Activated T-cell treated with anti-CD3 and anti-CD28 coated beads for 1 hour (primary cell): ENCODE data around the gene ANKRD35.
"Not testable (repeated sequence)": the region's sequence is repeated elsewhere in the genome, so short reads cannot be mapped to it uniquely, and the experiment has no call there.

Experiments
- DNase-seq: peaks from one replicate; pipeline ENCODE4 v3.0.0-alpha.2; 2020; ENCODE audit warnings: low read depth

Gene ANKRD35, protein sequence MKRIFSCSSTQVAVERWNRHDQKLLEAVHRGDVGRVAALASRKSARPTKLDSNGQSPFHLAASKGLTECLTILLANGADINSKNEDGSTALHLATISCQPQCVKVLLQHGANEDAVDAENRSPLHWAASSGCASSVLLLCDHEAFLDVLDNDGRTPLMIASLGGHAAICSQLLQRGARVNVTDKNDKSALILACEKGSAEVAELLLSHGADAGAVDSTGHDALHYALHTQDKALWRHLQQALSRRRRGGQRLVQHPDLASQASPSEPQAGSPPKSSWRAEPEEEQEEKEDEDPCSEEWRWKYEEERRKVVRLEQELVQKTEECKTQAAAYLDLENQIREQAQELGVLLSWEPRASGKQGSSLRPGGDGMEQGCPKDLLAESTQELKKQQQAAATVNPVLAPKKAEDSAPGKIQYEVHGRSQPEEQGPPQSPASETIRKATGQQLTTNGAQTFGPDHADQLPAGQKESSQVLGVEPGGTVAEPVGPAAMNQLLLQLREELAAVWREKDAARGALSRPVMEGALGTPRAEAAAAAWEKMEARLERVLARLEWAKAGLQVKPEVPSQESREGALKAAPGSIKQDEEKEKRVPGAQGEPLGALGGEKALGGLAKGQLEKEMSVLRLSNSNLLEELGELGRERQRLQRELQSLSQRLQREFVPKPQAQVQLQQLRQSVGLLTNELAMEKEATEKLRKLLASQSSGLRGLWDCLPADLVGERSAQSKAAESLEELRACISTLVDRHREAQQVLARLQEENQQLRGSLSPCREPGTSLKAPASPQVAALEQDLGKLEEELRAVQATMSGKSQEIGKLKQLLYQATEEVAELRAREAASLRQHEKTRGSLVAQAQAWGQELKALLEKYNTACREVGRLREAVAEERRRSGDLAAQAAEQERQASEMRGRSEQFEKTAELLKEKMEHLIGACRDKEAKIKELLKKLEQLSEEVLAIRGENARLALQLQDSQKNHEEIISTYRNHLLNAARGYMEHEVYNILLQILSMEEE

DNA sequence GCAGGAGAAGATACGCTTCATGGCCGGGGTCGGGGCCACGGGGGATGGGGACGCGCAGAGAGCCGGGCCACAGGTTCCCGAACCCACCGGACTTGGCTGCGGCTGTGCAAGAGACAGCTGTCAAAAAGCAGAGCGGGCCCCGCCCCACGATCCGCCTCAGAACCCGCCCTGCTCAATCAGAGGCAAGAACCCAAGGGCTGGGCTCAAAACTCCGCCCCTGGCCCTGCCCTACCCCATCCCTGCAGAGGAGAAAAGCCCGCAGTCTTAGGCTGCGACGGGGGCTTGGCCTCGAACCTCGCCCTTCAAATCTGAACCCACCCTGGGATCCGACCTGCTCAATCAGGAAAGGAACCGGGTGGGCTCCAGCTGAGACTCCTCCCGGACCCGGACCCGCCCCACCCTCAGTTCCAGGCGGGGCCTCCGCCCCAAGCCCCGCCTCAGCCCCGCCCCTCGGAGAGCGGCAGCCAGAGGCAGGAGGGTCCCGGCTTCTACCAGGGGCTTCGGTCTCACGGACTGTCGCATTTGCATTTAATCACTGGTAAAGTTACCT, at the start of gene ANKRD35:
TSS of gene ANKRD35 (minus strand) at position 129 of the 550 bp plus-strand sequence. CDS start at position 21, 108 bp downstream.
- peak; percentile 80 for DNase-seq

DNA sequence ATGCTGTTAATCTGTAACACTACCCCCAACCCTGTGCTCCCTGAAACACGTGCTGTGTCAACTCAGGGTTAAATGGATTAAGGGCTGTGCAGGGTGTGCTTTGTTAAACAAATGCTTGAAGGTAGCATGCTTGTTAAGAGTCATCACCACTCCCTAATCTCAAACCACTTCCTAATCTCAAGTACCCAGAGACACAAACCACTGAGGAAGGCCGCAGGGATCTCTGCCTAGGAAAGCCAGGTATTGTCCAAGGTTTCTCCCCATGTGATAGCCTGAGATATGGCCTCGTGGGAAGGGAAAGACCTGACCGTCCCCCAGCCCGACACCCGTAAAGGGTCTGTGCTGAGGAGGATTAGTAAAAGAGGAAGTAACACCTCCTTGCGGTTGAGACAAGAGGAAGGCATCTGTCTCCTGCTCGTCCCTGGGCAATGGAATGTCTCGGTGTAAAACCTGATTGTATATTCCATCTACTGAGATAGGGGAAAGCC, 46.9 kb upstream of the ANKRD35 start:
- DNase-seq = not testable (repeated sequence)

DNA sequence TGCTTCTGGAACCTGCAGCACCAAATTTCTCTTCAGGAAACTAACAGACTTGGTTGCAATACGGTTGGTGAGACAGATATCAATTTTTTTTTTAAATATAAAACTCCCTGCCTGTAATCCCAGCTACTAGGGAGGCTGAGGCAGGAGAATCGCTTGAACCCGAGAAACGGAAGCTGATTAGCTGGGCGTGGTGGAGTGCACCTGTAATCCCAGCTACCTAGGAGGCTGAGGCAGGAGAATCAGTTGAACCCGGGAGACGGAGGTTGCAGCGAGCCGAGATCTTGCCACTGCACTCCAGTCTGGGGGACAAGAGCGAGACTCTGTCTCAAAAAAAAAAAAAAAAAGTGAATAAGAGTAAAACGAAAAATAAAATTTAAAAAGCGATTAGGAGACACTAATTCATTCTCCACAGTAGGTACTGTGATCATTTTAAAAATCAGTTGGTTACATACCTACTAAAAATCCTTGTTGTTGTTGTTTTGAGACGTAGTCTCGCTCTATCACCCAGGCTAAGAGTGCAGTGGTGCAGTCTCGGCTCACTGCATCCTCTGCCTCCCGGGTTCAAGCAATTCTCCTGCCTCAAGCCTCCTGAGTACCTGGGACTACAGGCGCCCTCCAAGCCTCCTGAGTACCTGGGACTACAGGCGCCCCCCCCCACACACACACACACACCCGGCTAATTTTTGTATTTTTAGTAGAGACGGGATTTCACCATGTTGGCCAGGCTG, 42.4 kb upstream of the ANKRD35 start:
- DNase-seq = no peak

DNA sequence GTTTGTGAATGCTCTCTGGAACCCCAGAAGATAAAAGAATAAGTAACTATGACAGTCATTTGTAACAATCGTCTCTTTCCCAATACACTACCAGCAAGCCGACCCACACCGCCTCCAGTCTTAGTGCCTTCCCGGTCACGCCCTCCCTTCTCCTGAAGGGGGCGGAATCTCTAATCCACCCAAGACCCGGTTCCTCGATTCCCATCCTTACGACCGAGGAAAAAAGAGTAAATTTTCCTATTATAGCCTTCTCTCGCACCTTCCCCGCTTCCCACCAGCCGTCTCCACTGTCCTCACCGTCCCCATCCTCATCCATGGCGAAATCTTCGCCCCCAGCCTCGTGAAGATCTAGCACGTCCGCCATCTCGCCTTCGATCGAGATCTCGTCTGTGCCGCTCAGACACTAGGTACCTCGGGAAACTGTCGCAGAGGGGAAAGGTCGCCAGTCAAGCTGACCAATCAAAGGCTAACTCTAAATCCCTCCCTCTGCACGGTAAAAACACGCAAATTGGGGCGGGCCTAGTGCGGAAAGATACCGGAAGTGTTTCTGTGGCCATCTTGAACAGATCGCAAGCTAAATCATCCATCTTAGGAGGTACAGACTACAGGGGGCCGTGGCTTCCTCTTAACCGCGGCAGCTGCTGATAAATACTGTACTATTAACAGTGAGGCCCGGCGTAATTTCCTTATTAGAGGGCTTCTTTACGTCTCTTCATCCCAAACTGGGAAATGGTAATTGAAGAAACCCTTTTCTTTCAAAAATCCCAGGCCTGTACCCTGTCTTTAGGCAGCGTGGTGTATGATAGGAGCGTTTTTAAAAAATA, 41.6 kb upstream of the ANKRD35 start, which contains the start of gene RBM8A:
TSS of gene RBM8A (minus strand) at position 422 of the 824 bp plus-strand sequence. CDS start at position 364, 58 bp downstream.
- peak; percentile 83 for DNase-seq

DNA sequence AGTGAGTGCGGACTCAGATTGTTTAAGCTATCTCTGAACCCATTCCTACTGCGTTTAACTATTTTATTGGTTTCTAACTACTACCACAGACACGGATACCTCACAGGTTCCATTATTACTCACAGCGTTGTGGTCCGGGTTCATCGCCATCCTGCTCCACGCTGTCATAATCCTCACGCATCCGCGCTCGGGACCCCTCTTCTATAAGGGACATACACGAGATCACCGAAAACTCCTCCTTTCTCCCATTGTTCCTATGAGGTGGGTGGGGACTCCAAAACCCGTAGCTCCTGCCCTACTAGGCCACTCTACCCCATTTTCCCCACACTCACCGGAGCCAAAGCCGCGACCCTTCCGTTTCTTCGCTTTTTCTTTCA, 41.0 kb upstream of the ANKRD35 start:
- no peak for DNase-seq

DNA sequence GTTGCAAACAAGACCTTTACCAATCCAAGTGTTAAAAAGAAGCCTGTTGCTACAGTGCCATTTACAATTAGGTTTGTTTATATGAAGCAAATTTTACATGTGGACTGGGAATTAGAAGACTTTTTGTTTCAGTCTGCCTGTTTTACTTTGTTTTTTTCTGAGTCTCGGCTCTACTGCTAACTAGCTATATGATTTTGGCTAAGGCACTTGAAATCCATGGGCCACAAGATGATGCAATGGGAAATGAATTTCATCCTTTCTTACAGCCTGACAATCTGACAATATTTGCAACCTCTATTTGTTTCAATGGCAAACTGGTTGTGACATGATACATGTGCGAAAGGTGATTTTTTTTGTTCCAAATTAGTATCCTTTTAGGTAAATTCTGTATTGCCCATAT, 36.6 kb upstream of the ANKRD35 start:
- DNase-seq = no peak

DNA sequence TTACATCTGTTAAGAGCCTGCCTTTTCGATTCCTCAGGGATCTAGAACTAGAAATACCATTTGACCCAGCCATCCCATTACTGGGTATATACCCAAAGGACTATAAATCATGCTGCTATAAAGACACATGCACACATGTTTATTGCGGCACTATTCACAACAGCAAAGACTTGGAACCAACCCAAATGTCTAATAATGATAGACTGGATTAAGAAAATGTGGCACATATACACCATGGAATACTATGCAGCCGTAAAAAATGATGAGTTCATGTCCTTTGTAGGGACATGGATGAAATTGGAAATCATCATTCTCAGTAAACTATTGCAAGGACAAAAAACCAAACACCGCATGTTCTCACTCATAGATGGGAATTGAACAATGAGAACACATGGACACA, 34.6 kb upstream of the ANKRD35 start:
- DNase-seq = not testable (repeated sequence)

DNA sequence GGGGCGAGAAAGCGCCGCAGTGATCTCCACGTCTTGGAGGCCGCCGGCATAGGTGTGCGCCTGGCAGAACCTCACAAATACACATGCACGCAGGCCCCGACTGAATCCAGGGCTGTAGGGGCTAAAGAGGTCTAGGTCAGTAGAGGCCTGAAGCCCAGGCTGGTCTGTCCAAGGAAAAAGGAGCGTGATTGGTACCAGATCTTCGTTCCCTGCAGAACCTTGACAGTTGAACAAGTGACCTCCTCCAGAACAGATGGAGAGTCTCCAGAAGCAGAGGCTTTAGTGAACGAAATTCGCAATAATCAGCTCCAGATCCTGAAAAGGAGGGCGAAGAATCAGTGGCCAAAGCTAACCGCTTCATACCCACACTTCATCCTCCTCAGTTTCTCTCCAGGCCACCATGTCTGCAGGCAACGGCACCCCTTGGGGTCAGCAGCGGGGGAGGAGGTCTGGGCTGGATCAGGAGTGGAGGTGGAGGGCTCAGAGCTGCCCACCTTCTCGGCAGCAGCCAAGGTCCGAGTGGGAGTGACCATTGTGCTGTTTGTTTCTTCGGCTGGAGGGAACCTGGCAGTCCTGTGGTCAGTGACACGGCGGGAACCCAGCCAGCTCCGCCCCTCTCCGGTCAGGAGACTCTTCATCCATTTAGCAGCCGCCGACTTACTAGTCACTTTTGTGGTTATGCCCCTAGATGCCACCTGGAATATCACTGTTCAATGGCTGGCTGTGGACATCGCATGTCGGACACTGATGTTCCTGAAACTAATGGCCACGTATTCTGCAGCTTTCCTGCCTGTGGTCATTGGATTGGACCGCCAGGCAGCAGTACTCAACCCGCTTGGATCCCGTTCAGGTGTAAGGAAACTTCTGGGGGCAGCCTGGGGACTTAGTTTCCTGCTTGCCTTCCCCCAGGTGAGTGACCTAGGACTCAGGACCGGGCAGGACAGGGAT, 33.6 kb upstream of the ANKRD35 start:
- DNase-seq = no peak

DNA sequence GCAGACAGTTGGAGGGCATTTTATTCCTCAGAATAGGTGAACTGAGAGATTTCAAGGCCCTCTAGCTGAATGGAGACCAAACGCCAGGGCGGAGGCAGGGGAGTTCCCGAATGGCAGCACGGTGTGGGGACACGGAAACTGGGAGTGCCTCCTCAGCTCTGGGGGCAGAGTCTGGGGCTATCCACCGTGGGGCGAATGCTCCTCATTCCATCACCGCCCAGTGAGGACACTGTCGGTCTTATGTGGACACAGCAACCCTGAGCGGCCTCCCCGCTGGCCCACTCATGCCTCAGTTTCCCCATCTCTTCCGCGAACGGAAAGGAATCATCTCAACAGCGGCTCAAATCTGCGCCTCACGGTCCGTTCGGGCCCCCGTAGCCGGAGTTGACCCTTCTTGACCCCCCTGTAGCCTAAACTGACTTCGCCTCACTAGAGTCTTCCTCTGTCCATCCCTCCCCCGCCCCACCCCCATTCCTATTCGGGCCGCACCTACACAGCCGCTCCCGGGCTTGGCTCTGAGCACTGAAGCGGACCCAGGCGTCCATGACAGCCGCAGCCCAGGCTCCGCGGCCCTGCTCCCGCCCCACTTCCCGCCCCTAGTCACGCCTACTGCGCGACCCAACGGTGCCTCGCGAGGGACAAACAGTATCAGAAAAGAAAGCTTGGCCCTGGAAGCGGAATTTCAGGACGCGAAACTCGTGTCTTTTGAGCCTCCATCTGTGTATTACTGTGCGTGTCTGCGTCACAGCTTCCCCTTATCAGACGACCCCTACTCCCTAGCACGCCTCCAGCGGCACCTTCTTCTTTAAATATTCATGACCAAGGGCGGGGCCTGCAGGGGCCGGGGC, 32.7 kb upstream of the ANKRD35 start, which contains the start of gene PEX11B:
TSS of gene PEX11B (minus strand) at position 574 of the 848 bp plus-strand sequence. CDS start at position 545, 29 bp downstream.
- DNase-seq = peak; percentile 89

DNA sequence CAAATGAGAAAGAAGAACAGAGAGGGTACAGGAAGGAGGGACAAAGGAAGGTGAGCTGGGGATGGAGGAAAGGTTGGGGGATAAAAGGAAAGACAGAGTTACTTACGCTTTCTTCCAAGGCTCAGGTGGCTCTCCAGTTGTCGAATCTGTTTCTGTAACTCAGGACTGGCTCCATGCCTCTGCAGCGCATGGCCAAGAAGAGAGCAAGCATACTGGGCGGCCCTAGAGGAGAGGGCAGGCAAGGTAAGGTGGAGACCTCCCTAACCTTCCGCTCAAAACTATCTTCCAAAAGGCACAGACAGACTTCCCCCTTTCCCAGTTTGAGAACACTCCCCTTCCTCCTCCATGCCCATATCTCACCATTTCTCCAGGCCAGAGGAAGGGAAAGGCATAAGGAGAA, 31.9 kb upstream of the ANKRD35 start:
- DNase-seq = no peak

DNA sequence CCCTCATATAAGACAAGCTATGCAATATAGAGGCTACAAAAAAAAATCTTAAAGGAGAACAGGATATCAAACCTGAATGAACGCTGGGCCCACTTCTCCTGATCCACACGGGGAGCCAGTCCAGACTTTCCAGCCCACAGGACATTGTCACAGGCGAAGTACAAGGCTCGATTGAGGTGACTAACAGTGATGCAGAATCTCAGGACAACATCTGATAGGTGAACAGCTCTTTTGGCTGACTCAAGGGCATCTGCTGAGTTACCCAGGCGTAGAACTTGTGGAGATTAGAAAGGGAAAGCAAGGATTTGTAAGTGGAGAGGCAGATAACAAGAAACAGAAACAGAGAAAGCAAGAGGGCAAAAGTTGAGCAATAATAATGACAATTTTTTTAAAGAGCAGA, 31.1 kb upstream of the ANKRD35 start:
- no peak for DNase-seq

DNA sequence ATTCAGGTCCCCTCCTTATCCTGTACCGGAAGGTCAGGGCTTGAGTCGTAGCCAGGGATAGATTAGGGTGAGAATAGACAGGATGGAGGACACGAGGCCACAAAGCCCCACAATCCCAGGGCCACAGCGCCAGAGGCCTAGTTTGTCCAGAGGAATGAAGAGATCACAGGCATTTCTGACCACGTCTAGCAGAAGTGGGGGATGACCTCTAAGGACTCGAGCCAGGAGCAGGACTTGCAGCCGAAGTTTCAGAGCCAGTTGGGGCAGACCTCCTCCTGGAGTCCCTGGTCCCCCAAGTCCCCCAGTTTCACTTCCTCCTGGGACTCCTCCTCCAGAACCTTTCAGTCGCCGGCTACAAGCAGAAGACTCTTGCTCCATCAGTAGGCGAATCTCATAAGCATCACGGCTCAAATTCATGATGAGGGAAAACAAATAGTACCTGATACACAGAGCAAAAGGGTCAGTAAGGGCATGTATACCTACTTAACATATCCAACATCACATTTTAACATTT, 26.5 kb upstream of the ANKRD35 start:
- DNase-seq = no peak

DNA sequence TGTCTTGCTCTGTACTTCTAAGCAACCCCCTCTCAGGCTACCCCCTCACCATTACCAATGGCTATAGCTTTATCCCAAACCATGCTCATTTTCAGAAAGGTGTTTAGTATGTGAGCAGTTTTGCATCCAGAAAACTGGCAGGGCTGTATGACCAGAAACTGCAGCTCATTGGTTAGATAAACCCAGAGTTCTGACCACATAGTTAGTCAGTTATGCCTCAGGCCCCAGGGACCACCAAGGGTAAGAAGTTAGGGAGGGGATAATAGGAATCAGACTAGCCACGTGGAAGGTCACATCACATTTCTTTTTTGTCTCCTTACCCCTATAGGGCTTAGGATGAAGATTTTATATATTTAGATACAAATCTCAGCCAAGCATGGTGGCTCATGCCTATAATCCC, 23.0 kb upstream of the ANKRD35 start:
- no peak for DNase-seq

DNA sequence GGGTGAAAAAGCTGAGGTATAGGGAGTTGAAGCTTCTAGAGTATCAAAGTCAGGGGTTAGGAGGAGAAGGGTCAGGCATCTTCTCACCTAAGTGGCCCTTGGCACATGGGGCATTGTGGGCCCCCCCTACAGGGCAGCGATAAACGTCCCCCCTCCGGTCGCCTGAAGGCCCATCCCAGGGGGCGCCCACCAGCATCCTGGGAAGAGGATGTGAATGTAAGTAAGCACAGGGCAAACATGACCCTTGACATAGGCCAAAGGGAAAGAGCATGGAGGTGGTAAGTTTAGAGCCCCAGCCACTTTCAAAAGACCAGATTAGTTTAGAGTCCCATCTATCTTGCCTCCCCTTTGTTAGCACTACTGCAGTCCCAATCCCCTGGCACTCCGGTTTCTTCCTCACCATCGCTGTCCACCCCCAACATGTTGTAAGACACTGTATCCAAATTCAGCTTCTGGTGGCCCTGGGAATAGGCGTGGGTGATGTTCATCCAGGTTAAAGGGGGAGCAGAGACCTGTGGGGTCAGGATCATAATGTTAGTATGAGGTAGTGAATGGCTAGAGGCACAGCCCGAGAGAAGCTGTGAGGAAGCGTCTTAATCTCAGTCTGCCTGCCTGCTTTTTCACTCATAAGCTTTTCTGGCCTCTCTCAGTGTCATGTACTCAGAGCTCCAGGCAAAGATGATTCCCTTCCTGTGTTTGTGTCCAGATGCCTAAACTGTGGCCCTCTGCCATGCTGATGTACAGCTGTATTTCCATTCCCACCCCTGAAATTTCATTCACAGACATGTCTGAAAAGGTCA, 21.5 kb upstream of the ANKRD35 start:
- no peak for DNase-seq

DNA sequence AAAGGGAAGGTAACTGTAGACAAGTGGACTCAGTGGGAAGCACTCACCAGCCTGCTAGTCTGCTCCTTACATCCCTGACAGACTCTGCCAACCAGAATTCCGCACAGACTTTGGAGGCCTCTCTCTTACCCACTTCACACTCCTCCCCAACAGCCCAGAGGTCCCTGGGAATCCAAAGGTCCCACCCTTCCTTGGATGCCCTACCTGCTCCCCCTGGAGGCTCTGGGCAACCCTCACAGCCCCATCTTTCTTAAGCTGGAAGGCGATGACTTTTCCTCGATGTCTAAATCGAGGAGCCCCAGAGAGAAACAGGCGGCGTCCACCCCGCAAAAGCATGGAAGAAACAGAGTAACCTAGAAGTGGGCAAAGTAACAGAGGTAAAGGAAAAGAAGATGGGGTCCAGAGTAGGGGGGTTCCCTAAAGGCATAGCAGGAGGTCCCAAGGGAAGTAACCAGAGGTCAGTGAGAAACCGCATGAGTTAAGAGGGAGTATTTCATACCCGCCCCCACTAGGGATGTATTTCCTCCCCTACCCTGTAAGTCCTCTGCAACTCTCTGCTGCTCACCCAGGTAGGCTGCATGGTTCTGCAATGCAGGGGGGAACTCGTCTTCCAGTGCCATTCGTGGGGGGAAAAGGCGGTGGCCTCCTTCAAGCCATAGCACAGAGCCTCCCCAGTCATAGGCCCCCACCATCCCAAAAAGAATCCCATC, 15.8 kb upstream of the ANKRD35 start:
- no peak for DNase-seq

DNA sequence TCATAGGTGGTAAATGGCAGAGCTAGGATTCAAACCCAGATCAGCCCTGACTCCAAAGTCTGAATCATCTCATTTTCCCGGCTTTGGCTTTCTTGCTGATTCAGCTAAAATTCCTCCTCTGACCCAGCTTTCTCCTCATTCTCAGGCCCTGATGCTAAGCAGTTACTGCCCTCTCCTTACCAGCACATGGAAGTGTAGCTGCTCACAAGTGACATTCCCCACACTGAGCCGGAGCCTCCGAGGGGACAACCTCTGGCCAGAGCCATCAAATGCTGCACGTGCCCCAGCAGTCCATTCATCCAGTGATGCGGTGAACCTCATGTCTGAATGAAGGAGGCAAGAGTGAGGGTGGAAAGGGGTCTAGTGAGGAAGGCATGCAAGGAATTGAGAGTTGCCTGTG, 13.1 kb upstream of the ANKRD35 start:
- DNase-seq = no peak

DNA sequence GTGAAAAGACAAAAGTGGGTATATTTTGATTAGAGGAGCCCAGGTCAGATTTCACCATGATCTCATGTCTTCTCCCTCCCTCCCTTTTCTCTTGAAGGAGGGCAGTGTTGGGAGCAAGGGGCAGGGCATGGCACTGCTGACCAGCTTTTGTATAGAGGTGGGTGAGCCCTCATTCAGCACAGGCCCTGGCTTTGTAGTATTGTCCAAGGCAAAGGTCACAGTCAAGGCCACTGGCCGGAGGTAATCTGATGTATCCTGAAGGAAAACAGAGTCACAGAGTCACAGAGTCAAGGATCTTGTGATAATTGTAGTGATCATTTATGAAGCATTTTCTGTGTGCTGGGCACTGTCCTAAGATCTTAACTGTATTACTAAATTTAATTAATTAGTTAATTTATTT, 12.3 kb upstream of the ANKRD35 start:
- no peak for DNase-seq
